HEK293 (cell line): ENCODE results near the gene EML4.

Experiments used
- CTCF ChIA-PET: fragments of 350-600 bp; formaldehyde crosslinking; extraction: SDS; loops from one replicate; lab custom pipeline; 2021; ENCODE audit warnings: antibody characterized with exemption; lab: Yijun Ruan, JAX
- POLR2A ChIA-PET: fragments of 300-600 bp; formaldehyde crosslinking; extraction: SDS; loops from one replicate; lab custom pipeline; 2020; ENCODE audit warnings: antibody characterized with exemption, inconsistent platforms; lab: Yijun Ruan, JAX
- H3K27ac ChIP-seq: fragments of 200-500 bp; sonication (Bioruptor generic); 2 replicates; pipeline ENCODE4 v1.5.1; 2014; ENCODE audit warnings: low read depth, low read length, control low read depth, inconsistent platforms; ENCODE audit errors: extremely low read depth
- H3K36me3 ChIP-seq, 2 experiments: fragments of 200-500 bp in 1 of 2; sonication (Bioruptor generic) in 1 of 2; 1 replicate in 1 of 2; 2 replicates in 1 of 2; pipeline ENCODE4 v1.5.1; 2014 to 2017; ENCODE audit warnings: inconsistent platforms in 2 of 2, low read length in 2 of 2; ENCODE audit not compliant: control insufficient read depth in 2 of 2, insufficient read depth in 1 of 2
- H3K4me1 ChIP-seq: fragments of 200-500 bp; sonication (Bioruptor generic); 2 replicates; pipeline ENCODE4 v1.5.1; 2014; ENCODE audit warnings: mild to moderate bottlenecking, low read length, inconsistent platforms; ENCODE audit not compliant: control insufficient read depth, insufficient read depth
- H3K4me3 ChIP-seq: 2 replicates; pipeline ENCODE4 v1.5.1; 2011; ENCODE audit warnings: low read depth, mild to moderate bottlenecking, control low read depth, low read length, moderate library complexity
- H3K9me3 ChIP-seq: fragments of 200-500 bp; sonication (Bioruptor generic); 2 replicates; pipeline ENCODE4 v1.5.1; 2014; ENCODE audit warnings: low read depth, low read length, inconsistent platforms; ENCODE audit not compliant: control insufficient read depth, insufficient read depth
- FEZF1 ChIP-seq: fragments of 450-650 bp; formaldehyde crosslinking; IDR thresholded peaks from 2 replicates; pipeline ENCODE4 v1.5.1; 2016; ENCODE audit warnings: missing biosample characterization, missing genetic modification characterization
- GLIS1 ChIP-seq: fragments of 450-650 bp; formaldehyde crosslinking; IDR thresholded peaks from 2 replicates; pipeline ENCODE4 v1.5.1; 2016; ENCODE audit warnings: missing biosample characterization, missing genetic modification characterization
- MYNN ChIP-seq: fragments of 450-650 bp; formaldehyde crosslinking; IDR thresholded peaks from 2 replicates; pipeline ENCODE4 v1.5.1; 2016; ENCODE audit warnings: missing biosample characterization, missing genetic modification characterization, borderline replicate concordance
- OVOL3 ChIP-seq: fragments of 450-650 bp; formaldehyde crosslinking; IDR thresholded peaks from 2 replicates; pipeline ENCODE4 v1.5.1; 2016; ENCODE audit warnings: missing biosample characterization, missing genetic modification characterization
- ZFP41 ChIP-seq: fragments of 450-650 bp; formaldehyde crosslinking; IDR thresholded peaks from 2 replicates; pipeline ENCODE4 v1.5.1; 2016; ENCODE audit warnings: missing biosample characterization, missing genetic modification characterization, borderline replicate concordance
- ZIC2 ChIP-seq: fragments of 450-650 bp; formaldehyde crosslinking; IDR thresholded peaks from 2 replicates; pipeline ENCODE4 v1.5.1; 2016; ENCODE audit warnings: missing biosample characterization, missing genetic modification characterization
- ZNF354C ChIP-seq: fragments of 450-650 bp; formaldehyde crosslinking; IDR thresholded peaks from 2 replicates; pipeline ENCODE4 v1.5.1; 2016; ENCODE audit warnings: missing biosample characterization, missing genetic modification characterization, low read depth, borderline replicate concordance
- ZNF596 ChIP-seq: fragments of 450-650 bp; IDR thresholded peaks from 2 replicates; pipeline ENCODE4 v1.5.0; 2018; ENCODE audit warnings: missing biosample characterization, mild to moderate bottlenecking, missing genetic modification characterization, moderate library complexity
- ZNF629 ChIP-seq: fragments of 450-650 bp; formaldehyde crosslinking; IDR thresholded peaks from 2 replicates; pipeline ENCODE4 v1.5.1; 2017; ENCODE audit warnings: missing biosample characterization, missing genetic modification characterization
- ZNF76 ChIP-seq: fragments of 450-650 bp; formaldehyde crosslinking; IDR thresholded peaks from 2 replicates; pipeline ENCODE4; 2016; ENCODE audit warnings: low read depth, missing biosample characterization, missing genetic modification characterization, borderline replicate concordance
- ZNF837 ChIP-seq: fragments of 450-650 bp; formaldehyde crosslinking; IDR thresholded peaks from 2 replicates; pipeline ENCODE4 v1.5.1; 2016; ENCODE audit warnings: missing biosample characterization, missing genetic modification characterization
- TF ChIP-seq, protein P1 (sequence below): fragments of 450-650 bp; formaldehyde crosslinking; IDR thresholded peaks from 2 replicates; pipeline ENCODE4 v1.5.1; 2016; ENCODE audit warnings: missing biosample characterization, missing genetic modification characterization
- TF ChIP-seq, protein P2 (sequence below): fragments of 450-650 bp; IDR thresholded peaks from 2 replicates; pipeline ENCODE4 v1.5.1; 2018; ENCODE audit warnings: missing biosample characterization, mild to moderate bottlenecking, missing genetic modification characterization
- TF ChIP-seq, protein P3 (sequence below): fragments of 450-650 bp; formaldehyde crosslinking; IDR thresholded peaks from 2 replicates; pipeline ENCODE4 v1.5.1; 2016; ENCODE audit warnings: missing biosample characterization, missing genetic modification characterization
- TF ChIP-seq, protein P4 (sequence below): fragments of 450-650 bp; formaldehyde crosslinking; IDR thresholded peaks from 2 replicates; pipeline ENCODE4 v1.5.1; 2016; ENCODE audit warnings: missing biosample characterization, missing genetic modification characterization
- TF ChIP-seq, protein P5 (sequence below): fragments of 450-650 bp; formaldehyde crosslinking; IDR thresholded peaks from 2 replicates; pipeline ENCODE4 v1.5.1; 2017; ENCODE audit warnings: missing biosample characterization, missing genetic modification characterization
- TF ChIP-seq, protein P6 (sequence below): sonication (generic); formaldehyde crosslinking; IDR thresholded peaks from 2 replicates; pipeline ENCODE4 v1.8.1; 2022; ENCODE audit warnings: mild to moderate bottlenecking, moderate library complexity, missing genetic modification reagents

The EML4 gene

DNA sequence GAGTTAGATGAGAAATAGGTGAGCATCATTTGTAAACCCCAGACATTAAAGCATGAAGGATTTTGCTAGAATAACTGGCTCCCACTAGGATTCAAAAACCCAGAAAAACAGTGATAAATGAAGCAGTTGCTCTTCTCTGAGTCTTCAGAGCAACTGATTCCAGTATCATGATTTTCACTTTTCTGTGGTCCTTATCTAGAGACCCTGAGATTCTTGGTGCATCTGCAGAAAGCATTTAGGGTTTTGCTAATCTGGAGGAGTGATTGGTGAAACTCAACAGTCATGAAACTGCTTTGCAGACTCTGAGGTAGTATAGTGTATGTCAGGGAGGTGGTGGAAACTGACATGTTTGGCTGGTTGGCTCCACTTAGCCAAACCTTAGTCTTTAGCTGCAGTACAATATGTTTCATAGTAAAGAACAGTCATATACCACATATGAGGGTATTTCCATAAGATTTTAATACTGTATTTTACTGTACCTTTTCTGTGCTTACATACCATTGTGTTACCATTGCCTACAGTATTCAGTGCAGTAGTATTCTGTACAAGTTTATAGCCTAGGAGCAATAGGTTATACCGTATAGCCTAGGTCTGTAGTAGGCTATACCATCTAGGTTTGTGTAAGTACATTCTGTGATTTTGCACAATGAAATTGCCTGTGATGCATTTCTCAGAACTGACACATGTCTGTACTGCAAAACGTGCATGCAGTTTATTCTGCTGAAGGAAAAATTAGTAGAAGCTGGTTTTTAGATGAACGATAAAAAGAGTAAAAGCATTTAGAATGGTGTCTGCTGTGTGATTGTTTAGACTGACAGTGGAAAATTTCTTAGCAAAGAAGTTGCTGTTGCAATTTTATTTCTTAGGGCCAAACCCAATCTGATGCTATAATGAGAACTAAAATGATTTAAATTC, 23.8 kb downstream of the EML4 start:
- peaks cover 19% of the 10 kb centered on the region for H3K4me1 ChIP-seq
- no peak overlapping the region for H3K4me3 ChIP-seq
- TF ChIP-seq, protein P1, sequence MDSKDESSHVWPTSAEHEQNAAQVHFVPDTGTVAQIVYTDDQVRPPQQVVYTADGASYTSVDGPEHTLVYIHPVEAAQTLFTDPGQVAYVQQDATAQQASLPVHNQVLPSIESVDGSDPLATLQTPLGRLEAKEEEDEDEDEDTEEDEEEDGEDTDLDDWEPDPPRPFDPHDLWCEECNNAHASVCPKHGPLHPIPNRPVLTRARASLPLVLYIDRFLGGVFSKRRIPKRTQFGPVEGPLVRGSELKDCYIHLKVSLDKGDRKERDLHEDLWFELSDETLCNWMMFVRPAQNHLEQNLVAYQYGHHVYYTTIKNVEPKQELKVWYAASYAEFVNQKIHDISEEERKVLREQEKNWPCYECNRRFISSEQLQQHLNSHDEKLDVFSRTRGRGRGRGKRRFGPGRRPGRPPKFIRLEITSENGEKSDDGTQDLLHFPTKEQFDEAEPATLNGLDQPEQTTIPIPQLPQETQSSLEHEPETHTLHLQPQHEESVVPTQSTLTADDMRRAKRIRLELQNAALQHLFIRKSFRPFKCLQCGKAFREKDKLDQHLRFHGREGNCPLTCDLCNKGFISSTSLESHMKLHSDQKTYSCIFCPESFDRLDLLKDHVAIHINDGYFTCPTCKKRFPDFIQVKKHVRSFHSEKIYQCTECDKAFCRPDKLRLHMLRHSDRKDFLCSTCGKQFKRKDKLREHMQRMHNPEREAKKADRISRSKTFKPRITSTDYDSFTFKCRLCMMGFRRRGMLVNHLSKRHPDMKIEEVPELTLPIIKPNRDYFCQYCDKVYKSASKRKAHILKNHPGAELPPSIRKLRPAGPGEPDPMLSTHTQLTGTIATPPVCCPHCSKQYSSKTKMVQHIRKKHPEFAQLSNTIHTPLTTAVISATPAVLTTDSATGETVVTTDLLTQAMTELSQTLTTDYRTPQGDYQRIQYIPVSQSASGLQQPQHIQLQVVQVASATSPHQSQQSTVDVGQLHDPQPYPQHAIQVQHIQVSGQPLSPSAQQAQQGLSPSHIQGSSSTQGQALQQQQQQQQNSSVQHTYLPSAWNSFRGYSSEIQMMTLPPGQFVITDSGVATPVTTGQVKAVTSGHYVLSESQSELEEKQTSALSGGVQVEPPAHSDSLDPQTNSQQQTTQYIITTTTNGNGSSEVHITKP (tag by site-specific recombination), result peak; percentile 37; the same call in 1 of the 2 replicates
- TF ChIP-seq, protein P2, sequence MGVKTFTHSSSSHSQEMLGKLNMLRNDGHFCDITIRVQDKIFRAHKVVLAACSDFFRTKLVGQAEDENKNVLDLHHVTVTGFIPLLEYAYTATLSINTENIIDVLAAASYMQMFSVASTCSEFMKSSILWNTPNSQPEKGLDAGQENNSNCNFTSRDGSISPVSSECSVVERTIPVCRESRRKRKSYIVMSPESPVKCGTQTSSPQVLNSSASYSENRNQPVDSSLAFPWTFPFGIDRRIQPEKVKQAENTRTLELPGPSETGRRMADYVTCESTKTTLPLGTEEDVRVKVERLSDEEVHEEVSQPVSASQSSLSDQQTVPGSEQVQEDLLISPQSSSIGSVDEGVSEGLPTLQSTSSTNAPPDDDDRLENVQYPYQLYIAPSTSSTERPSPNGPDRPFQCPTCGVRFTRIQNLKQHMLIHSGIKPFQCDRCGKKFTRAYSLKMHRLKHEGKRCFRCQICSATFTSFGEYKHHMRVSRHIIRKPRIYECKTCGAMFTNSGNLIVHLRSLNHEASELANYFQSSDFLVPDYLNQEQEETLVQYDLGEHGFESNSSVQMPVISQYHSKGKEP (tag by site-specific recombination), result no peak
- ChIA-PET CTCF (interaction anchor here (4.7 kb wide), 1 partner anchor 97 kb away, joined by 52 read pairs; no protein-coding TSS in a partner anchor), POLR2A (interaction anchor here (0.5 kb wide), 1 partner anchor 84 kb away, joined by 6 read pairs; no protein-coding TSS in a partner anchor)
- no peaks in the 10 kb centered on the region for H3K9me3 ChIP-seq
- H3K36me3 ChIP-seq, result no peaks in the 10 kb centered on the region; a peak in 1 of 3 replicates
- no peak overlapping the region for H3K27ac ChIP-seq

DNA sequence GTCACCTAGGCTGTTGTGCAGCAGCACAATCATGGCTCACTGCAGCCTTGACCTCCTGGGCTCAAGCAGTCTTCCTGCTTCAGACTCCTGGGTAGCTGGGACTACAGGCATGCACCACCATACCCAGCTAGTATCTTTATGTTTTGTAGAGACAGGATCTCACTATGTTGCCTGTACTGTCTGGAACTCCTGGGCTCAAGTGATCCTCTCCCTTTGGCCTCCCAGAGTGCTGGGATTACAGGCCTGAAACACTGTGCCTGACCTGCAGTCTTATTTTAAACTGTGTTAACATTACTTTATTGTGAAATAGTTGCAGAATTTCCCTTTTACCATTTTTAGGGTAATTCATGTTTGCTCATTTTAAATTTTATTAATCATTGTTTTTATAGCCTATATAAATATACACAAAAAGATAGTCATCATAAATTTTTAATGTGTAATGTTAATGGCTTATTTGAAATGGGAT, 24.6 kb downstream of the EML4 start:
- Histone ChIP-seq H3K4me3 (no peak overlapping the region), H3K36me3 (no peaks in the 10 kb centered on the region; a peak in 1 of 3 replicates), H3K4me1 (peaks cover 19% of the 10 kb centered on the region), H3K27ac (no peak overlapping the region), H3K9me3 (no peaks in the 10 kb centered on the region)
- CTCF ChIA-PET, result interaction anchor here (0.7 to 4.7 kb wide), 2 partner anchors 61 to 98 kb away, joined by 4 to 52 read pairs; no protein-coding TSS in a partner anchor
- POLR2A ChIA-PET, result interaction anchor here (0.5 to 1.4 kb wide), 2 partner anchors 12 to 85 kb away, joined by 3 to 6 read pairs; no protein-coding TSS in a partner anchor
- no peak for TF ChIP-seq ZFP41 (tag by site-specific recombination)
- no peak for TF ChIP-seq ZNF596 (tag by site-specific recombination)
- TF ChIP-seq MYNN (tag by site-specific recombination), result no peak
- TF ChIP-seq, protein P3, sequence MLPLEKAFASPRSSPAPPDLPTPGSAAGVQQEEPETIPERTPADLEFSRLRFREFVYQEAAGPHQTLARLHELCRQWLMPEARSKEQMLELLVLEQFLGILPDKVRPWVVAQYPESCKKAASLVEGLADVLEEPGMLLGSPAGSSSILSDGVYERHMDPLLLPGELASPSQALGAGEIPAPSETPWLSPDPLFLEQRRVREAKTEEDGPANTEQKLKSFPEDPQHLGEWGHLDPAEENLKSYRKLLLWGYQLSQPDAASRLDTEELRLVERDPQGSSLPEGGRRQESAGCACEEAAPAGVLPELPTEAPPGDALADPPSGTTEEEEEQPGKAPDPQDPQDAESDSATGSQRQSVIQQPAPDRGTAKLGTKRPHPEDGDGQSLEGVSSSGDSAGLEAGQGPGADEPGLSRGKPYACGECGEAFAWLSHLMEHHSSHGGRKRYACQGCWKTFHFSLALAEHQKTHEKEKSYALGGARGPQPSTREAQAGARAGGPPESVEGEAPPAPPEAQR (tag by site-specific recombination), result no peak
- TF ChIP-seq, protein P2 (tag by site-specific recombination), result no peak
- TF ChIP-seq FEZF1 (tag by site-specific recombination), result 0 out of 2 replicates have a peak, but pooled peaks have one; percentile 24
- peak; percentile 64 for TF ChIP-seq GLIS1
- TF ChIP-seq ZIC2 (tag by site-specific recombination), result peak; percentile 53
- TF ChIP-seq, protein P4, sequence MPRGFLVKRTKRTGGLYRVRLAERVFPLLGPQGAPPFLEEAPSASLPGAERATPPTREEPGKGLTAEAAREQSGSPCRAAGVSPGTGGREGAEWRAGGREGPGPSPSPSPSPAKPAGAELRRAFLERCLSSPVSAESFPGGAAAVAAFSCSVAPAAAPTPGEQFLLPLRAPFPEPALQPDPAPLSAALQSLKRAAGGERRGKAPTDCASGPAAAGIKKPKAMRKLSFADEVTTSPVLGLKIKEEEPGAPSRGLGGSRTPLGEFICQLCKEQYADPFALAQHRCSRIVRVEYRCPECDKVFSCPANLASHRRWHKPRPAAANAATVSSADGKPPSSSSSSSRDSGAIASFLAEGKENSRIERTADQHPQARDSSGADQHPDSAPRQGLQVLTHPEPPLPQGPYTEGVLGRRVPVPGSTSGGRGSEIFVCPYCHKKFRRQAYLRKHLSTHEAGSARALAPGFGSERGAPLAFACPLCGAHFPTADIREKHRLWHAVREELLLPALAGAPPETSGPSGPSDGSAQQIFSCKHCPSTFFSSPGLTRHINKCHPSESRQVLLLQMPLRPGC (tag by site-specific recombination), result no peak
- TF ChIP-seq, protein P5, sequence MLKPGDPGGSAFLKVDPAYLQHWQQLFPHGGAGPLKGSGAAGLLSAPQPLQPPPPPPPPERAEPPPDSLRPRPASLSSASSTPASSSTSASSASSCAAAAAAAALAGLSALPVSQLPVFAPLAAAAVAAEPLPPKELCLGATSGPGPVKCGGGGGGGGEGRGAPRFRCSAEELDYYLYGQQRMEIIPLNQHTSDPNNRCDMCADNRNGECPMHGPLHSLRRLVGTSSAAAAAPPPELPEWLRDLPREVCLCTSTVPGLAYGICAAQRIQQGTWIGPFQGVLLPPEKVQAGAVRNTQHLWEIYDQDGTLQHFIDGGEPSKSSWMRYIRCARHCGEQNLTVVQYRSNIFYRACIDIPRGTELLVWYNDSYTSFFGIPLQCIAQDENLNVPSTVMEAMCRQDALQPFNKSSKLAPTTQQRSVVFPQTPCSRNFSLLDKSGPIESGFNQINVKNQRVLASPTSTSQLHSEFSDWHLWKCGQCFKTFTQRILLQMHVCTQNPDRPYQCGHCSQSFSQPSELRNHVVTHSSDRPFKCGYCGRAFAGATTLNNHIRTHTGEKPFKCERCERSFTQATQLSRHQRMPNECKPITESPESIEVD (tag by site-specific recombination), result peak; percentile 49; the same call in 1 of the 2 replicates
- TF ChIP-seq ZNF837 (tag by site-specific recombination), result no peak
- TF ChIP-seq OVOL3 (tag by site-specific recombination), result no peak
- TF ChIP-seq, protein P6, sequence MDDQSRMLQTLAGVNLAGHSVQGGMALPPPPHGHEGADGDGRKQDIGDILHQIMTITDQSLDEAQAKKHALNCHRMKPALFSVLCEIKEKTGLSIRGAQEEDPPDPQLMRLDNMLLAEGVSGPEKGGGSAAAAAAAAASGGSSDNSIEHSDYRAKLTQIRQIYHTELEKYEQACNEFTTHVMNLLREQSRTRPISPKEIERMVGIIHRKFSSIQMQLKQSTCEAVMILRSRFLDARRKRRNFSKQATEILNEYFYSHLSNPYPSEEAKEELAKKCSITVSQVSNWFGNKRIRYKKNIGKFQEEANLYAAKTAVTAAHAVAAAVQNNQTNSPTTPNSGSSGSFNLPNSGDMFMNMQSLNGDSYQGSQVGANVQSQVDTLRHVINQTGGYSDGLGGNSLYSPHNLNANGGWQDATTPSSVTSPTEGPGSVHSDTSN (CRISPR knock-in tag), result no peak
- TF ChIP-seq ZNF76 (tag by site-specific recombination), result no peak
- no peak for TF ChIP-seq ZNF629 (tag by site-specific recombination)
- TF ChIP-seq ZNF354C (tag by site-specific recombination), result no peak
